Activated T-cell treated with anti-CD3 and anti-CD28 coated beads, Interleukin-2, amount 50 U/mL, for 4 hours (primary cell): Measurements from ENCODE around the gene SECISBP2. TPM values are rescaled to one million over a fixed set of nuclear protein-coding genes. Genes with fewer than 3 reads are reported as not detected.

Source experiments
- ATAC-seq, 2 donors: fragments of 200-7000 bp; cut with Tn5 transposase; one replicate each; pipeline ENCODE4 v1.10.0; 2021
- DNase-seq: peaks from one replicate; pipeline ENCODE4 v3.0.0-alpha.2; 2020
- H3K27me3 Mint-ChIP-seq: one replicate; pipeline ENCODE4 v1.8.0; 2021; ENCODE audit warnings: low read depth, mixed read lengths
- H3K36me3 Mint-ChIP-seq: one replicate; pipeline ENCODE4 v1.8.0; 2022; ENCODE audit warnings: mixed read lengths; ENCODE audit not compliant: insufficient read depth
- H3K4me1 Mint-ChIP-seq: one replicate; pipeline ENCODE4 v1.8.0; 2021; ENCODE audit warnings: low read depth, mixed read lengths
- H3K4me3 Mint-ChIP-seq: one replicate; pipeline ENCODE4 v1.8.0; 2021; ENCODE audit warnings: mild to moderate bottlenecking, moderate library complexity, mixed read lengths
- H3K9me3 Mint-ChIP-seq: one replicate; pipeline ENCODE4 v1.8.0; 2021; ENCODE audit warnings: mixed read lengths
- total RNA-seq, 3 donors: library from RNA; stranded (reverse); gene quantifications; one replicate each; pipeline ENCODE4 v1.2.1, GENCODE V29; 2021

Gene SECISBP2
- total RNA-seq, 3 donors from 2014 or later = 34.7 to 36.3 (median 35.1) TPM

- no peak for ATAC-seq
- H3K4me3 Mint-ChIP-seq = no peak overlapping the region
- H3K36me3 Mint-ChIP-seq = peaks cover 89% of the 10 kb centered on the region
Measured at GRCh38 chr9:89347651-89348050, 29.4 kb downstream of the SECISBP2 start.

GRCh38 chr9:89349607-89350006 lies 31.3 kb downstream of the SECISBP2 start:
- ATAC-seq (no peak), DNase-seq (no peak)
- no peaks in the 10 kb centered on the region for H3K27me3 Mint-ChIP-seq
- no peaks in the 10 kb centered on the region for H3K9me3 Mint-ChIP-seq
- peaks cover 78% of the 10 kb centered on the region for H3K36me3 Mint-ChIP-seq
- peaks cover 31% of the 10 kb centered on the region for H3K4me1 Mint-ChIP-seq
- no peak overlapping the region for H3K4me3 Mint-ChIP-seq

More at GRCh38 chr9:89347651-89348050, 29.4 kb downstream of the SECISBP2 start:
- Mint-ChIP-seq H3K9me3 (no peaks in the 10 kb centered on the region), H3K27me3 (no peaks in the 10 kb centered on the region), H3K4me1 (peaks cover 31% of the 10 kb centered on the region)
- no peak for DNase-seq

GRCh38 chr9:89350988-89351557 lies 32.8 kb downstream of the SECISBP2 start:
- no peaks in the 10 kb centered on the region for H3K27me3 Mint-ChIP-seq
- no peaks in the 10 kb centered on the region for H3K9me3 Mint-ChIP-seq
- no peak for DNase-seq
- H3K4me3 Mint-ChIP-seq = no peak overlapping the region
- H3K36me3 Mint-ChIP-seq = peaks cover 69% of the 10 kb centered on the region
- no peak for ATAC-seq
- H3K4me1 Mint-ChIP-seq = peaks cover 31% of the 10 kb centered on the region

GRCh38 chr9:89351584-89352300 lies 33.4 kb downstream of the SECISBP2 start:
- no peak for DNase-seq
- H3K4me1 Mint-ChIP-seq = peaks cover 31% of the 10 kb centered on the region
- H3K27me3 Mint-ChIP-seq = no peaks in the 10 kb centered on the region
- ATAC-seq = no peak
- peaks cover 69% of the 10 kb centered on the region for H3K36me3 Mint-ChIP-seq
- no peak overlapping the region for H3K4me3 Mint-ChIP-seq
- H3K9me3 Mint-ChIP-seq = no peaks in the 10 kb centered on the region

GRCh38 chr9:89352451-89352850 lies 34.2 kb downstream of the SECISBP2 start:
- H3K4me1 Mint-ChIP-seq = peaks cover 33% of the 10 kb centered on the region
- H3K36me3 Mint-ChIP-seq = peaks cover 63% of the 10 kb centered on the region
- H3K4me3 Mint-ChIP-seq = peak overlapping the region; percentile 35
- DNase-seq (no peak), ATAC-seq (no peak)
- no peaks in the 10 kb centered on the region for H3K27me3 Mint-ChIP-seq
- H3K9me3 Mint-ChIP-seq = no peaks in the 10 kb centered on the region

- Mint-ChIP-seq H3K4me1 (peaks cover 33% of the 10 kb centered on the region), H3K4me3 (no peak overlapping the region), H3K27me3 (no peaks in the 10 kb centered on the region), H3K9me3 (no peaks in the 10 kb centered on the region), H3K36me3 (peaks cover 63% of the 10 kb centered on the region)
- DNase-seq (no peak), ATAC-seq (no peak)
Measured at GRCh38 chr9:89352874-89353649, 34.8 kb downstream of the SECISBP2 start.

GRCh38 chr9:89353989-89354388 lies 35.7 kb downstream of the SECISBP2 start:
- Mint-ChIP-seq H3K27me3 (no peaks in the 10 kb centered on the region), H3K4me1 (peaks cover 33% of the 10 kb centered on the region), H3K4me3 (no peak overlapping the region), H3K9me3 (no peaks in the 10 kb centered on the region), H3K36me3 (peaks cover 59% of the 10 kb centered on the region)
- no peak for DNase-seq
- peak; percentile 31 to 40 for ATAC-seq

GRCh38 chr9:89354471-89354870 lies 36.2 kb downstream of the SECISBP2 start:
- Mint-ChIP-seq H3K9me3 (no peaks in the 10 kb centered on the region), H3K4me1 (peaks cover 33% of the 10 kb centered on the region), H3K27me3 (no peaks in the 10 kb centered on the region), H3K36me3 (peaks cover 57% of the 10 kb centered on the region), H3K4me3 (no peak overlapping the region)
- ATAC-seq = peak in 1 of 2 donors; percentile 19
- no peak for DNase-seq

GRCh38 chr9:89356782-89357181 lies 38.5 kb downstream of the SECISBP2 start:
- Mint-ChIP-seq H3K4me1 (peaks cover 25% of the 10 kb centered on the region), H3K36me3 (peaks cover 57% of the 10 kb centered on the region), H3K4me3 (no peak overlapping the region), H3K9me3 (no peaks in the 10 kb centered on the region), H3K27me3 (no peaks in the 10 kb centered on the region)
- DNase-seq (no peak), ATAC-seq (no peak)

- H3K27me3 Mint-ChIP-seq = no peaks in the 10 kb centered on the region
- ATAC-seq (no peak), DNase-seq (no peak)
- H3K4me3 Mint-ChIP-seq = no peak overlapping the region
- H3K4me1 Mint-ChIP-seq = peaks cover 17% of the 10 kb centered on the region
- no peaks in the 10 kb centered on the region for H3K9me3 Mint-ChIP-seq
- H3K36me3 Mint-ChIP-seq = peaks cover 53% of the 10 kb centered on the region
Measured at GRCh38 chr9:89357331-89358197, 39.3 kb downstream of the SECISBP2 start.

GRCh38 chr9:89358376-89358916 lies 40.1 kb downstream of the SECISBP2 start:
- H3K4me1 Mint-ChIP-seq = peaks cover 10% of the 10 kb centered on the region

GRCh38 chr9:89358985-89359384 lies 40.7 kb downstream of the SECISBP2 start:
- DNase-seq = no peak
- peaks cover 5% of the 10 kb centered on the region for H3K4me1 Mint-ChIP-seq
- H3K27me3 Mint-ChIP-seq = no peaks in the 10 kb centered on the region
- H3K36me3 Mint-ChIP-seq = peaks cover 47% of the 10 kb centered on the region
- no peaks in the 10 kb centered on the region for H3K9me3 Mint-ChIP-seq
- H3K4me3 Mint-ChIP-seq = no peak overlapping the region
- ATAC-seq = no peak

More at GRCh38 chr9:89358376-89358916, 40.1 kb downstream of the SECISBP2 start:
- DNase-seq = no peak
- Mint-ChIP-seq H3K36me3 (peaks cover 53% of the 10 kb centered on the region), H3K27me3 (no peaks in the 10 kb centered on the region), H3K4me3 (no peak overlapping the region), H3K9me3 (no peaks in the 10 kb centered on the region)
- no peak for ATAC-seq

GRCh38 chr9:89359751-89360261 lies 41.5 kb downstream of the SECISBP2 start:
- peaks cover 3% of the 10 kb centered on the region for H3K4me1 Mint-ChIP-seq
- ATAC-seq (no peak), DNase-seq (no peak)
- no peak overlapping the region for H3K4me3 Mint-ChIP-seq
- no peaks in the 10 kb centered on the region for H3K27me3 Mint-ChIP-seq
- no peaks in the 10 kb centered on the region for H3K9me3 Mint-ChIP-seq
- H3K36me3 Mint-ChIP-seq = peaks cover 45% of the 10 kb centered on the region
